Tibial artery (tissue), 4 donors: ENCODE results near the gene BOC.
A peak's percentile ranks its signal among the peaks of the same experiment; 100 is the strongest.

Experiments used
- DNase-seq, 2 donors: peaks; one replicate each; pipeline ENCODE4 v3.0.0-alpha.2; 2019
- H3K27ac ChIP-seq, 2 donors: fragments of 200-600 bp; sonication (generic) in 1 of 2; 1 replicate in 1 of 2; 2 replicates in 1 of 2; pipeline ENCODE4 v1.5.1; 2018 to 2019; ENCODE audit warnings: mild to moderate bottlenecking in 1 of 2
- H3K27me3 ChIP-seq, 2 donors: fragments of 200-600 bp; sonication (generic) in 1 of 2; one replicate each; pipeline versions ENCODE4 v1.5.1 to v1.6.0; 2016 to 2019
- H3K36me3 ChIP-seq, 3 donors: fragments of 200-600 bp; sonication (generic) in 2 of 3; one replicate each; pipeline ENCODE4 v1.5.1; 2016 to 2019; ENCODE audit warnings: mild to moderate bottlenecking in 2 of 3
- H3K4me1 ChIP-seq, 4 donors: fragments of 200-600 bp; sonication (generic) in 2 of 4; 1 replicate in 3 of 4; 2 replicates in 1 of 4; pipeline ENCODE4 v1.5.1; 2016 to 2019
- H3K4me3 ChIP-seq, 2 donors: fragments of 200-600 bp; sonication (generic) in 1 of 2; 1 replicate in 1 of 2; 2 replicates in 1 of 2; pipeline ENCODE4 v1.5.1; 2018 to 2019; ENCODE audit warnings: mild to moderate bottlenecking in 2 of 2
- H3K9me3 ChIP-seq, 3 donors: fragments of 200-600 bp; sonication (generic) in 1 of 3; one replicate each; pipeline ENCODE4 v1.5.1; 2016 to 2019
- intact Hi-C: fragments of 100-400 bp; cut with DNase I; formaldehyde crosslinking; loops from one replicate; pipeline ENCODE4 v1.15.0; 2023; ENCODE audit warnings: low total_unique reads
- TF ChIP-seq, protein P1 (sequence below), 2 experiments: fragments of 200-600 bp in 1 of 2; fragments of 450-650 bp in 1 of 2; IDR thresholded peaks; one replicate each; pipeline ENCODE4 v1.5.1; 2017 to 2019; ENCODE audit warnings: antibody characterized with exemption in 2 of 2, mild to moderate bottlenecking in 1 of 2, moderate library complexity in 1 of 2

BOC gene

DNA sequence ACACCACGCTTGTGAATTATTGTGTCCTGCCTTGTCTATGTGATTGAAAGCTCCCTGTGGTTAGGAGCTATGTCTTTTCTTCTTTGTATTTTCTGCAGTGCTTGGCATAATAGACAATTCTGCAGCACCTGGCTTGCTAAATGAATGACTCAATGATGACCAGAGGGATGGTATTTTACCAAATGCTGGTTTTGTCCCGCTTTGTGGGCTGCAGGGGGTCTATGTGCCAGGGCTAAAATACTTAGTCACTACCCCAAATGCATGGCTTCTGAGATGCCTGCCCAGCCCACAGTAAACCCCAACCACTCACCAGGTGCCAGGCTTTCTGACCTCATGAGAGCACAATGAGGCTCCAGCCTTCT lies 50.9 kb downstream of the BOC start:
- no peak overlapping the region for H3K4me3 ChIP-seq
- TF ChIP-seq, protein P1, sequence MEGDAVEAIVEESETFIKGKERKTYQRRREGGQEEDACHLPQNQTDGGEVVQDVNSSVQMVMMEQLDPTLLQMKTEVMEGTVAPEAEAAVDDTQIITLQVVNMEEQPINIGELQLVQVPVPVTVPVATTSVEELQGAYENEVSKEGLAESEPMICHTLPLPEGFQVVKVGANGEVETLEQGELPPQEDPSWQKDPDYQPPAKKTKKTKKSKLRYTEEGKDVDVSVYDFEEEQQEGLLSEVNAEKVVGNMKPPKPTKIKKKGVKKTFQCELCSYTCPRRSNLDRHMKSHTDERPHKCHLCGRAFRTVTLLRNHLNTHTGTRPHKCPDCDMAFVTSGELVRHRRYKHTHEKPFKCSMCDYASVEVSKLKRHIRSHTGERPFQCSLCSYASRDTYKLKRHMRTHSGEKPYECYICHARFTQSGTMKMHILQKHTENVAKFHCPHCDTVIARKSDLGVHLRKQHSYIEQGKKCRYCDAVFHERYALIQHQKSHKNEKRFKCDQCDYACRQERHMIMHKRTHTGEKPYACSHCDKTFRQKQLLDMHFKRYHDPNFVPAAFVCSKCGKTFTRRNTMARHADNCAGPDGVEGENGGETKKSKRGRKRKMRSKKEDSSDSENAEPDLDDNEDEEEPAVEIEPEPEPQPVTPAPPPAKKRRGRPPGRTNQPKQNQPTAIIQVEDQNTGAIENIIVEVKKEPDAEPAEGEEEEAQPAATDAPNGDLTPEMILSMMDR (IDR thresholded peaks at IDR 0.05), result no peak
- no peak overlapping the region for H3K27ac ChIP-seq
- intact Hi-C loops, result no loop called here
- H3K9me3 ChIP-seq, result no peaks in the 10 kb centered on the region
- no peaks in the 10 kb centered on the region for H3K27me3 ChIP-seq
- DNase-seq, result peak in 1 of 2 donors; percentile 39
- H3K4me1 ChIP-seq, result peaks cover 0 to 28% (median 12%) of the 10 kb centered on the region in 4 donors
- H3K36me3 ChIP-seq, result peaks cover 0 to 15% (median 5%) of the 10 kb centered on the region in 3 donors

DNA sequence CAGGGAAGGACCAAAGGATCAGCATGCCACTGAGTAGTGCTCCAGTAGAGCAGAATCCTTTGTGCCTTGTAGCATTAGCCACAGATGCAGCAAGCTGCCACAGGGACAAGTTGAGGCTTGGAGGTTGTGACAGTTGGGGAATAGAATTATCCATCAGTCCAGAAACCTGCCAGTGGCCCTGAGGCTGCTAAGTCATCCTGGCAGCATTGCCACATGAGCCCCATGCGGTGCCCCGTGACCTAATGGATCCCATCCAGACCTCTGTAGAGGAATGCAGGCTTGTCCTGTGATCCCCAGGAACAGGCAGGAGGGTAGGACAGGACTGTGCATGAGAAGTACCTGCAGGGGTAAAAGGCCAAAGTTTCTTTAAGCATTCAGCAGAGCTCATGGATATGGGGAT lies 51.7 kb downstream of the BOC start:
- H3K27ac ChIP-seq, result no peak overlapping the region
- TF ChIP-seq, protein P1 (IDR thresholded peaks at IDR 0.05), result no peak

DNA sequence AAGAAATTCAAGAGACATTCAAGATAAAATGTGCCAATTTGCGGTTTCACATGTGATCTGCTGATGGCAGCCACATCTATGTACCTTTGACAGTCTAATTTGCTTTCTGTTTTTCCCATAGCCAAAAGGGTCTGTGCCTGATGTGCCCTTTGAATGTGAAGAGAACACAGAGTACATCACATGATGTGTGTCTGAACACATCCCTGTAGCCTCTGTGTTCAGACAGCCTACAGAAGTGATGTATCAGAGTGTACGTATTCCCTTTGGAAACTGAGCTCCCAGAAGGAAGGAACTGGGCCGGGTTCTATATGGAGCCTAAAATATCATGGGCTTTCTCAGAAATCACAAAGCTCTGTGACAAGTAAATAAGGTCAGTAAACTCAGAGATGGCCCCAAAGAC lies 52.4 kb downstream of the BOC start:
- Histone ChIP-seq H3K4me3 (no peak overlapping the region), H3K9me3 (no peaks in the 10 kb centered on the region), H3K27me3 (no peaks in the 10 kb centered on the region), H3K4me1 (peaks cover 0 to 28% (median 12%) of the 10 kb centered on the region in 4 donors), H3K27ac (no peak overlapping the region), H3K36me3 (peaks cover 0 to 22% (median 9%) of the 10 kb centered on the region in 3 donors)
- DNase-seq, result no peak
- TF ChIP-seq, protein P1 (IDR thresholded peaks at IDR 0.05), result no peak
- intact Hi-C loops, result no loop called here

More for the DNA sequence above, 51.7 kb downstream of the BOC start:
- Histone ChIP-seq H3K4me1 (peaks cover 0 to 28% (median 12%) of the 10 kb centered on the region in 4 donors), H3K9me3 (no peaks in the 10 kb centered on the region), H3K27me3 (no peaks in the 10 kb centered on the region), H3K4me3 (no peak overlapping the region), H3K36me3 (peaks cover 0 to 15% (median 5%) of the 10 kb centered on the region in 3 donors)
- intact Hi-C loops, result no loop called here
- DNase-seq, result no peak

DNA sequence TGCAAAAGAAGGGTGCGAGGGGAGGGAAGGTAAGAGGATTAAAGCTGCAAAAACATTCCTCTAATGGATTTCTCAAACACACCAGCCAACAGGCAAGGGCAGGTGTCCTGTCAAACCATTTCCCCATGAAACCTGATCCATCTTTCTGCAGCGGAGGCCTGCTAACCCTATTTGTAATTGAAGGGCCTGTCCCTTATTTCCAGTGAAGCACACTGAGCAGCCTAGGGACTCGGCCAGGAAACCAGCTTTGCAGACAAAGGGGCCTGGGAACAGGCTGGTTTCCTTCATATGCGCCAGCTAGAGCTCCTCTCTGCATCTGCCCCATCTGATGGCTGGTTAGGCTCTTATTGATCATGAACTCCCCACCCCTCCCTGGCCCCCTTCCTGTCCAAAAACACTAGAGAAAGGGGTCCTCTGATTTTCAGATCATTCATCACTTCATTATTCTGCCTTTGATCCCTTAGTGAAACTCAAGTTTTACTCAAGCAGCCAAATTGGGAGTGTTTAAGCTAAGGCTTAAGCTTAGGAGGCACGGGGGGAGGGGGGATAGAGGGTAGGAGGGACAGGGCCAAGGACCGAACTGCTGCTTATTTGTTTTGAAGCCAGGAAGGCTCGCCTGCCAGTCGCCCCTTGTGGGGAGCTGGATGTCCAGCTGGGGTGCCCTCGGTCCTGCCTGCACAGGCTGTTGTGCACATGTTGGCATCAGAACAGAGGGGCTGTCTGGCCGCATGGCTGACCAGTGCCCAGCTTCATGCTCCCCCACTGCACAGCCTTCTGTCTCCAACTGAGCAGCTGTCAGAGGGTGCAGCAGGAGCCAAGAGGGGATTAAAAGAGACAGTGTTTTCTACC lies 53.1 kb downstream of the BOC start:
- TF ChIP-seq, protein P1 (IDR thresholded peaks at IDR 0.05), result no peak
- no peak for DNase-seq
- Histone ChIP-seq H3K9me3 (no peaks in the 10 kb centered on the region), H3K4me1 (peaks cover 0 to 28% (median 12%) of the 10 kb centered on the region in 4 donors), H3K36me3 (peaks cover 0 to 29% (median 9%) of the 10 kb centered on the region in 3 donors), H3K4me3 (no peak overlapping the region), H3K27ac (no peak overlapping the region), H3K27me3 (no peaks in the 10 kb centered on the region)
- intact Hi-C loops, result no loop called here

DNA sequence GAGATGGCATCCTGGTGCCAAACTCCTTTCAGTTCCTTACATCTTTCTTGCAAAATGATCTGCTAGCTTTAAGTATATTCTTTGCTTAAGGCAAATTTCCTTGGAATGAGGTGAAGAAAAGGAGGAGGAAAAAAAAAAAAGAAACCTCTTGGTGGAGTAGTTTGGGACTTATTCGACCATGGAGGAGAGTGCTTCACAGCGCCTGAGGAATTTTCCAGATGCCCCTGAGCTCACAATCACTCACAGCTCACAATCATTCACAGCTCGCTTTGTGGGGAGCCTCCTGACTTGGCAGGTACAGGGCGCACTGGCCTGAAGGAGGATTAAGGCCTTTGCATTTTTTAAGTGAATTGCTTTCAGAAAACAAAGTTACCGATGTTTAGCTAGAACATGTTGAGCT lies 53.9 kb downstream of the BOC start:
- Histone ChIP-seq H3K4me1 (peaks cover 0 to 28% (median 12%) of the 10 kb centered on the region in 4 donors), H3K36me3 (peaks cover 0 to 36% (median 9%) of the 10 kb centered on the region in 3 donors), H3K27me3 (no peaks in the 10 kb centered on the region), H3K27ac (no peak overlapping the region), H3K9me3 (no peaks in the 10 kb centered on the region), H3K4me3 (no peak overlapping the region)
- DNase-seq, result no peak
- TF ChIP-seq, protein P1 (IDR thresholded peaks at IDR 0.05), result no peak
- intact Hi-C loops, result no loop called here
